ENCODE measurements around the gene PITPNC1.

PITPNC1 gene

DNA sequence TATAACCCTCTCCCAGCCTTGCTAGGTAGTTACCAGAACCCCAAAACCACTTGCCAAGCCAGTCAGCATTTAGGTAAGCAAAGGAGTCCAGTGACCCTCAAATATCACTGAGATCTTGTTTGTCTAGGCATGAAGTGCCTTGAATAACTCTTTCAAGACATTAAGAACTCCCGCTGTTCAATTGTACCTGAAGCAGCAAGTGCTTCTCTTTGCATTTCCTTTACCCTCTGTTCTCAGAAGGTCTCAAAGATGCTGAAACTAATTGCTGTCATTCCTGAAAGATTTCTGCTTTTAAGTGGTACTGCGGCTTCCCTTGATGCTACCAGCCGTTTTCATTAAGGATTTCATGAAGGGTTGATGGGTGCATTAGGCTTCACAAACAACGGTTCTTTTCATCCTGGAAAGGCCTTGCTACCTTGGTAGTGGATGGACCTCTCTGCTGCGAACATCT is 142.7 kb downstream of the PITPNC1 start:
- peak overlapping the region in 3 of 21 experiments; percentile 5 to 36 (median 33) for H3K27ac ChIP-seq
- H3K4me3 ChIP-seq = no peak overlapping the region

DNA sequence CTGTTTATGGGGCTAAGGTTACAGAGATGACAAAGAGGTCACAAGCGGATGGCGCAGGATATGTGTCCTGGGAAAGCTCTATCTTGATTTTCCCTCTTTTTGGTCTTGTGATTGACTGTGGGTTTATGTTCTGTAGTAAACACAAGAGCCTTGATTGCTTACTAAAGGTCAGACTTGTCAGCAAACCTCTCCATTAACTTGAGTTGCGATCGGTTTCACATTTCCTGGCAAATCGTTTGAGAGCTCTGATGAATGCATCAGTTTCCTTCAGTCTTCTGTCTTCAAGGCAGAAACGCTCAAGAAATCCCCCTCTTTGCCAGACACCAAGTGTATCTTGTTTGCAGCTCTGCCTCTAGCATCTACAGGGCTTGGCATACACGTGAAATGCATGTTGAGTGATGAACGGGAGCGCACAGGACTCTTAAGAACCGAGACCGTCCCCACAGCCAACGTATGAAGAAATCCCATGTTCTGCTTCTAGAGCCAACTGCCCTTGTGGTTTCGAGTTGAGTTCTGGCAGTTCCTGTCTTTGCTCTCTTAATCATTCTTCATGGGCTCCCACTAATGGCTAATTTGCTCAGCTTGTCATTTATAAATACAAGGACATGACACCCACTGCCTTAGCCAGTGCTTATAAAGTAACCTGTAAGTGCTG is 143.3 kb downstream of the PITPNC1 start:
- H3K27ac ChIP-seq = peak overlapping the region in 4 of 21 experiments; percentile 5 to 36 (median 24)
- H3K4me3 ChIP-seq = peak overlapping the region in 1 of 7 experiments; percentile 14

GRCh38 chr17:67520916-67521774 is 144.1 kb downstream of the PITPNC1 start:
- Histone ChIP-seq H3K27ac (peak overlapping the region in 1 of 21 experiments; percentile 14), H3K4me3 (no peak overlapping the region)

DNA sequence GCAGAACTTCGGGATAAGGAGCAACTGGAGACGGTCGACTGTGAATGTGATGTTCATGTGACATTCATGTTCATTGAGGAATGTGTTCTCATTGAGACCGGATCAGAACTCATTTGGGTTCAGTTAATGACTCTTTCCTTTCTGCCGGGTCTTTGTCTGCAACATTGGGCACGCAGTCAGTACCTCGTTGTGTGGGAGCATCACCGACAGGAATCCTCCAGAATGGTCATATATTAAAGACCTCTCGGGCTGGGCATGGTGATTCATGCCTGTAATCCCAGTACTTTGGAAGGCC is 144.6 kb downstream of the PITPNC1 start:
- Histone ChIP-seq H3K4me3 (no peak overlapping the region), H3K27ac (no peak overlapping the region)

DNA sequence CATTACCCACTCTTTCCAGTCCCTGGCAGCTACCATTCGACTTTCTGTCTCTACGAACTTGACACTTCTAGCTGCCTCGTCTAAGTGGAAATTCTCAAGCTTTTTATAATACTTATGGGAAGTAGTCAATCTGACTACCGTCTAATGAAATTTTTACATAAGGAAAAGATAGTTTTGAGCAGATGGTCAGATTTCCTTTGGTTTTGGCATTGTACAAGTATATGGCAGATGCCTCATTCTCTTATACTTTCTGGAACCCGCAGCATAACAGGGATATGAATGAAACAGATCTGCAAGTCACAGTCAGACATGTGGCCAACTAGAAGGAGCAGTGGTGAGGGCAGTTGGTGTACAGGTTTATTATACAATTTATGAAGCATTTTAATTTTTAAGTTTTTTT is 146.0 kb downstream of the PITPNC1 start:
- H3K27ac ChIP-seq = no peak overlapping the region

GRCh38 chr17:67525239-67526135 is 148.4 kb downstream of the PITPNC1 start:
- no peak overlapping the region for H3K27ac ChIP-seq
- no peak overlapping the region for H3K4me3 ChIP-seq

More for the DNA sequence above, 146.0 kb downstream of the PITPNC1 start:
- no peak overlapping the region for H3K4me3 ChIP-seq

DNA sequence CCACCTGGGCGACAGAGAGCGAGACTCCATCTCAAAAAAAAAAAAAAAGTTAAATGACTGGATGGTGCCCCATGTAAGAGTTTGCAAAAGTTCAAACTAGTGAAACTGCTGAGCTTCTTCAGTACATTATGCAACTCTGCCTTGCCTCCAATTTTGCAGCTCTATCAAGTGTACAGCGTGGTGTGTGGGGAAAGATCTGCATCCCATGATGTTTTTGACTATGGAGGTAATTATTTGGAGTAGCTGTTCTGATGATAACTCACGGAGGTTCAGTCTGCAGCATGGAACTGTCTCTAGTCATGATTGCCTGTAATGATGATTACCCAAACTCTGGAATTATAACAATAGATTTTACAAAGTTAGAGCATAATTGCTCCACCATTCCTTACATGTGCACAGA is 149.6 kb downstream of the PITPNC1 start:
- no peak overlapping the region for H3K4me3 ChIP-seq
- H3K27ac ChIP-seq = no peak overlapping the region

- H3K4me3 ChIP-seq = no peak overlapping the region
Measured at GRCh38 chr17:67528751-67529436, 151.8 kb downstream of the PITPNC1 start.

DNA sequence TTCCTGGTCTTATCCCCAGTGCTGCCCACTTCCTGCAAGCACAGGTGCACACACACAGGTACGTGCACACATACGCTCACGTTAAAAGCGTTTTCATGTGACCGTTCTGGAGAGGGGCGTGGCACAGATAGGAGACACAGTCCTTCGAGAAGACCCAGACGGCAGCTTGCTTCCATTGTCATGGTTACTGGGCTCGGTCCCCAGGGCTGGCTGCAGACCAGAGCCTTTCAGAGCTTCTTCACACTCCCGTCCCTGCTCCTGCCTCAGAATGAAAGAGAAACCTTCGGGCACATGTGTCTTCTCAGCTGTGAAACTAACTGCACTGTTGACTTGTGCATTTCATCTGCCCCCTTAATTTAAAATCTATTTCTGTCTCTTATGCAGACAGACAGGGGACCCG is 154.2 kb downstream of the PITPNC1 start:
- H3K27ac ChIP-seq = no peak overlapping the region

More at GRCh38 chr17:67528751-67529436, 151.8 kb downstream of the PITPNC1 start:
- peak overlapping the region in 9 of 21 experiments; percentile 4 to 51 (median 19) for H3K27ac ChIP-seq

GRCh38 chr17:67532326-67532871 is 155.3 kb downstream of the PITPNC1 start:
- no peak overlapping the region for H3K4me3 ChIP-seq
- H3K27ac ChIP-seq = no peak overlapping the region

More for the DNA sequence above, 154.2 kb downstream of the PITPNC1 start:
- H3K4me3 ChIP-seq = no peak overlapping the region

- Histone ChIP-seq H3K4me3 (no peak overlapping the region), H3K27ac (no peak overlapping the region)
Measured at GRCh38 chr17:67534941-67535340, 157.9 kb downstream of the PITPNC1 start.

DNA sequence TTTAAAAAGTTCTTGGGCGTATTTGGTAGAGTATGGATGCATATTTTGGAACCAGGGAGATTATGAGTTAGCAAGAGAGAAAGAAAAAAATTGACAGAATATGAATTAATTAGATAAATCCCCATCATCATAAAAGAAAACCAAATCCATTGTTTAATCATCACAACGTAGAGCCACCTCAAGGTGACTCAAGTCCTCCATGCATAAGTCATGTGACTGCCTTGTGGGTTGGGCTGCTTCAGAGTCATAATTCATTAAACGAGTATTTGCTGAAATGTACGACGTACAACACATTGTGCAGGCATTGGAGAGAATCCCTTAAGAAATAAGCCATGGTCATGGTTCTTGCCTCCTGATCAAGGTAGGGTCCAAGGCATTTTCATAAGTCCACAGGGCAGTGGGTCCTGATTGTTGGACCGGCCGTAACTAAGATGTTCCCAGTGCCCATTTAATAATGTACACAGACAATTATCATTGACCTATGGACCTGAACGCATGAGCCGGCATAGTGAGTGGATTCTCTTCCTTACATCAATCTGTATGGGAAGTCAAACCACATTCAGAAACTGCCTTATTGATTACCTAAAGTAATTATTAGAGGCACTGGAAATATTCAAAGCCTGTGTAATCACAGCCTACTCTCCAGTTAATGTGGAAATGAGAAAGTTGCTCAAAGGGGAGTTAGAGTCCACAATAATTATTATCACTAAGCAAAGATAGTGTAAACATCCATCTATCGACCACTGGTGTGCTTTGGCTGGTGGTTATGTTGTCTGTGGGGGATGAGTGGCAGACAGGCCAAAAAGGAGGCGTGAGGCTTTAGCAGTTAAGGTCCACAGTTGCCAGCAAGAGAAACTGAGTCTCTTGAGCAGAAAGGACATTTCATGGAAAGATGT is 165.4 kb downstream of the PITPNC1 start:
- Histone ChIP-seq H3K27ac (no peak overlapping the region), H3K4me3 (no peak overlapping the region)

DNA sequence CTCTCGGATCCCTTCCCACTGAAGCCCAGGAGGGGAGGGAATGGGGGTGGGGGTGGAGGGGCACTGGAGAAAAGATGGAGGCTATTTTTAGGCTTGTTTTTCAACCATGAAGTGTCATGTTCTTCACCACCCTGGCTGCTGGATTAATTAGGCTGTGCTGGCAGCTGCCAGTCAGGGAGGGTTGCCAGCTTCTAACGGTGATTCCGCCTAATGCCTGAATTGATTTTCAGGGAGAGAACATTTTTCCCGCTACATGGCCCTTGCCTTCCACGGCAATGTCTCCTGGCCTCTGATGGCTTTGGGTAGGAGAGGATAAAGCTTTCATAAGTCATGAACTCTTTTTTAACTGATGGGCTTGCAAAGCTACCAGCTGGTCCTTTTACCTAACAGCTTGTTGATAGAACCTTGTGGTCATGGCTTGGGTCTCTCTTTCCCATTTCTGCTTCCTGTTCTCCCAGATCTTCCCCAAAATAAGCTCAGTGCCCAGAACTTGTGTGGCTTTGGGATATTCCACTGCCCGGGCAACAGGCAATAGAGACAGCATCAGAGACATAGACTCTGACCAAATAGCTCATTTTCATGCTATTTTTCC is 167.4 kb downstream of the PITPNC1 start:
- Histone ChIP-seq H3K27ac (no peak overlapping the region), H3K4me3 (no peak overlapping the region)

- H3K27ac ChIP-seq = peak overlapping the region in 1 of 21 experiments; percentile 4
- no peak overlapping the region for H3K4me3 ChIP-seq
Measured at GRCh38 chr17:67546578-67547527, 169.8 kb downstream of the PITPNC1 start.

DNA sequence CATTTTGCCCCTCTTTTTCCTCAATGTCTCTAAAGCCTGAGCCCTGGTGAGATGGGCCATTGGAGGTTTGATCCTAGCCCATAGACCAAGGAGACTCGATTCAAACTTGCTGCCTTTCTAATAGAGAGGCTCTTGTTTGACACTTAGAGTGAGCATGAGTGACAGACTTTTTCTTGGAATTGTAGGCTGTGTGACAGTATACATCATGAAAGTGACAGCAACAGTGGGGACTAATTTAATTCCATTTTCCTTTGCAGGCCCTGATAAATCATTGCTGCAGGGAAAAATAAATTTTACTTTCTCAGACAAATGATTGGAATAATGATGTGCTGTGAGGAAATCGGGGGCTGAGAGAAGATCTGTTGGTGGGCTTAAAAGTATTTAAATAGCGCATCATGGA is 171.6 kb downstream of the PITPNC1 start:
- Histone ChIP-seq H3K4me3 (no peak overlapping the region), H3K27ac (no peak overlapping the region)

- Histone ChIP-seq H3K4me3 (no peak overlapping the region), H3K27ac (peak overlapping the region in 1 of 21 experiments; percentile 43)
Measured at GRCh38 chr17:67549820-67550219, 172.7 kb downstream of the PITPNC1 start.

DNA sequence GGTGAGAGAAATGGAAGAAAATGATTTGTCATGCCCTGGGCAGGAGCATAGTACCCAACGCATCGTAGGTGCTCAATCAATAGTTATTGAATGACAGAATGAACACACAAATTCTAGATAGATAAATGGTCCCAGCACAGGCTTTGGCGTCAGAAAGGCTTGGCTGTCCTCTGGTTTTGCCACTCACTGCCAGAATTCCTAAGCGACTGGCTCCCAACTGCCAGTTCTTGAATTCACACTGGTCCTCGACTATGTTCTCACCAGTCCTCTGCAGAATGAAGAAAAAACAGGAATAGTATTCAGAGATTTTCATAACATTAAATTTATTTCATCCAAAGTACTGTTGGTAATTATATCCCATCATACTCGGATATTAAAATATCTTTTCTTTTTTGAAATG is 177.6 kb downstream of the PITPNC1 start:
- H3K4me3 ChIP-seq = no peak overlapping the region
- no peak overlapping the region for H3K27ac ChIP-seq
